Mesenchymal stem cell (in vitro differentiated cells and primary cell): Measurements from ENCODE around the gene RREB1.

ENCODE experiments used
- DNase-seq: peaks from one replicate; pipeline ENCODE4 v3.0.0-alpha.2; 2013
- H2AFZ ChIP-seq: one replicate; pipeline ENCODE4 v1.6.1; 2013; ENCODE audit warnings: low read depth, mild to moderate bottlenecking, control low read depth, inconsistent platforms, low read length, moderate library complexity
- H2AK5ac ChIP-seq: 2 replicates; pipeline ENCODE4 v1.6.1; 2013; ENCODE audit warnings: low read length, moderate library complexity, mild to moderate bottlenecking, inconsistent platforms; ENCODE audit not compliant: severe bottlenecking
- H2BK120ac ChIP-seq: one replicate; pipeline ENCODE4 v1.6.1; 2013; ENCODE audit warnings: low read depth, mild to moderate bottlenecking, inconsistent platforms, low read length, moderate library complexity
- H2BK12ac ChIP-seq, 2 experiments: one replicate each; pipeline ENCODE4 v1.6.1; 2013; ENCODE audit warnings: inconsistent platforms in 2 of 2, low read length in 2 of 2, mild to moderate bottlenecking in 2 of 2, moderate library complexity in 2 of 2, control low read depth in 1 of 2
- H2BK15ac ChIP-seq: one replicate; pipeline ENCODE4 v1.6.1; 2013; ENCODE audit warnings: mild to moderate bottlenecking, low read depth, inconsistent platforms; ENCODE audit not compliant: poor library complexity, severe bottlenecking
- H2BK5ac ChIP-seq: 2 replicates; pipeline ENCODE4 v1.6.1; 2013; ENCODE audit warnings: low read depth, mild to moderate bottlenecking, low read length, control low read depth, inconsistent platforms; ENCODE audit not compliant: poor library complexity, severe bottlenecking
- H3K14ac ChIP-seq, 2 experiments: one replicate each; pipeline ENCODE4 v1.6.1; 2013; ENCODE audit warnings: inconsistent platforms in 2 of 2, low read length in 2 of 2, control low read depth in 1 of 2, mild to moderate bottlenecking in 1 of 2, moderate library complexity in 1 of 2
- H3K18ac ChIP-seq, 2 experiments: one replicate each; pipeline ENCODE4 v1.6.1; 2013; ENCODE audit warnings: inconsistent platforms in 2 of 2, low read length in 2 of 2, control low read depth in 1 of 2, low read depth in 1 of 2, mild to moderate bottlenecking in 1 of 2
- H3K23ac ChIP-seq, 2 experiments: one replicate each; pipeline ENCODE4 v1.6.1; 2013; ENCODE audit warnings: inconsistent platforms in 2 of 2, low read length in 2 of 2, mild to moderate bottlenecking in 2 of 2, moderate library complexity in 2 of 2, control low read depth in 1 of 2
- H3K27ac ChIP-seq: 2 replicates; pipeline ENCODE4 v1.5.1; 2013; ENCODE audit warnings: mild to moderate bottlenecking, moderate library complexity, low read length, control low read depth, inconsistent platforms; ENCODE audit not compliant: poor library complexity, severe bottlenecking
- H3K27me3 ChIP-seq, 2 experiments: 2 replicates each; pipeline versions ENCODE4 v1.6.1 to v1.7.0; 2013; ENCODE audit warnings: low read length in 2 of 2, mild to moderate bottlenecking in 2 of 2, moderate library complexity in 2 of 2, control low read depth in 1 of 2, inconsistent platforms in 1 of 2; ENCODE audit not compliant: control insufficient read depth in 1 of 2, insufficient read depth in 1 of 2
- H3K36me3 ChIP-seq, 2 experiments: 2 replicates each; pipeline versions ENCODE4 v1.6.1 to v1.7.0; 2013; ENCODE audit warnings: low read length in 2 of 2, control low read depth in 1 of 2, inconsistent platforms in 1 of 2, low read depth in 1 of 2, mild to moderate bottlenecking in 1 of 2; ENCODE audit not compliant: insufficient read depth in 2 of 2, control insufficient read depth in 1 of 2
- H3K4ac ChIP-seq, 2 experiments: one replicate each; pipeline ENCODE4 v1.6.1; 2013; ENCODE audit warnings: inconsistent platforms in 2 of 2, low read length in 2 of 2, mild to moderate bottlenecking in 2 of 2, moderate library complexity in 2 of 2, control low read depth in 1 of 2, low read depth in 1 of 2
- H3K4me1 ChIP-seq: 2 replicates; pipeline ENCODE4 v1.6.1; 2013; ENCODE audit warnings: low read depth, low read length, control low read depth; ENCODE audit not compliant: control insufficient read depth, insufficient read depth
- H3K4me2 ChIP-seq: 2 replicates; pipeline ENCODE4 v1.6.1; 2013; ENCODE audit warnings: low read length, mild to moderate bottlenecking, inconsistent platforms; ENCODE audit not compliant: poor library complexity, severe bottlenecking
- H3K4me3 ChIP-seq, 2 experiments: 2 replicates each; pipeline versions ENCODE4 v1.5.1 to v1.7.0; 2013; ENCODE audit warnings: low read length in 2 of 2, mild to moderate bottlenecking in 2 of 2, control low read depth in 1 of 2, low read depth in 1 of 2; ENCODE audit not compliant: insufficient read depth in 1 of 2
- H3K79me1 ChIP-seq: replicated peaks from 2 replicates; pipeline ENCODE4 v1.6.1; 2013; ENCODE audit warnings: mild to moderate bottlenecking, control low read depth, low read length, inconsistent platforms; ENCODE audit not compliant: poor library complexity, severe bottlenecking
- H3K9ac ChIP-seq: 2 replicates; pipeline ENCODE4 v1.7.0; 2013; ENCODE audit warnings: mild to moderate bottlenecking, low read length, moderate library complexity
- H3K9me3 ChIP-seq: 2 replicates; pipeline ENCODE4 v1.7.0; 2013; ENCODE audit warnings: mild to moderate bottlenecking, low read length; ENCODE audit not compliant: control insufficient read depth
- H4K8ac ChIP-seq: one replicate; pipeline ENCODE4 v1.6.1; 2013; ENCODE audit warnings: inconsistent platforms, mild to moderate bottlenecking, low read length, moderate library complexity
- H4K91ac ChIP-seq: one replicate; pipeline ENCODE4 v1.6.1; 2013; ENCODE audit warnings: mild to moderate bottlenecking, low read length, inconsistent platforms
- WGBS: methylation state at CpG from one replicate; pipeline ENCODE4 v1.1.7; 2013; ENCODE audit warnings: mixed read lengths; 5-methylcytosine and 5-hydroxymethylcytosine counted together

Gene RREB1

GRCh38 chr6:7218406-7218988, 110.7 kb downstream of the RREB1 start:
- Histone ChIP-seq H2BK5ac (no peak overlapping the region), H2AK5ac (no peak overlapping the region), H3K36me3 (peaks cover 38 to 79% of the 10 kb centered on the region in 2 experiments), H3K23ac (no peak overlapping the region), H3K4me1 (peaks cover 24% of the 10 kb centered on the region), H4K8ac (no peak overlapping the region), H2BK12ac (no peak overlapping the region), H4K91ac (no peak overlapping the region), H2BK120ac (no peak overlapping the region), H3K9ac (no peak overlapping the region), H2BK15ac (no peak overlapping the region), H3K18ac (no peak overlapping the region), H3K4me3 (no peak overlapping the region), H3K79me1 (peaks cover 37% of the 10 kb centered on the region), H2AFZ (no peak overlapping the region), H3K14ac (no peak overlapping the region), H3K27ac (no peak overlapping the region), H3K9me3 (no peaks in the 10 kb centered on the region), H3K4ac (no peak overlapping the region), H3K27me3 (no peaks in the 10 kb centered on the region), H3K4me2 (no peak overlapping the region)
- DNase-seq = peak; percentile 26
- 80% methylated on average over 2 of the region's 2 CpGs for WGBS

DNA sequence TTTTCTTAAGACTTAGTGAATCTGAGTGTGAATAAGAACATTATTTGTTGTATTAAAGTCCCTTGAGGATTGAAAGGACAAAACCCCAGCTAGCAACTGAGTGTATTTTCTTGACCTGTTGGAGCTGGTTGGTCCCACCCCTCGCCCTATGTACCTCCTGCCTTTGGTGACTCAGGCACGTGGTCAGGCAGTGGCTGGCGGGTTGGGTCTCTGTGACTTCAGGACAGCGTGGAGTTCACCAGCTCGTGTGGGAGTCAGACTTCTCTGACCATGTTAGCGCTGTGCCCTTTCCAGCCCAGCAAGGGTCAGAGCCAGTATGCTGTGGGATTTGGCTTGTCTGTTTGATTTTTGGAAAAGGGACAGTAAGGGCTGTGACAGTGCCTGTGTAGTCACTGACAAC, 111.5 kb downstream of the RREB1 start:
- no peak overlapping the region for H2BK120ac ChIP-seq

GRCh38 chr6:7222197-7222596, 114.4 kb downstream of the RREB1 start:
- H3K79me1 ChIP-seq = peaks cover 43% of the 10 kb centered on the region
- no peak overlapping the region for H2BK5ac ChIP-seq
- H3K27me3 ChIP-seq = no peaks in the 10 kb centered on the region
- WGBS = 100% methylated on average over 4 of the region's 5 CpGs
- H3K4ac ChIP-seq = no peak overlapping the region
- H3K4me3 ChIP-seq = no peak overlapping the region
- no peak overlapping the region for H4K91ac ChIP-seq
- H3K14ac ChIP-seq = no peak overlapping the region
- no peak overlapping the region for H2BK12ac ChIP-seq
- H3K23ac ChIP-seq = no peak overlapping the region
- H3K27ac ChIP-seq = no peak overlapping the region
- H3K36me3 ChIP-seq = peaks cover 45 to 75% of the 10 kb centered on the region in 2 experiments
- no peak overlapping the region for H2AFZ ChIP-seq
- H3K9me3 ChIP-seq = no peaks in the 10 kb centered on the region
- no peak overlapping the region for H3K18ac ChIP-seq
- H3K4me1 ChIP-seq = peaks cover 5% of the 10 kb centered on the region
- no peak for DNase-seq
- no peak overlapping the region for H3K4me2 ChIP-seq
- peak overlapping the region; percentile 17 for H4K8ac ChIP-seq
- no peak overlapping the region for H2BK120ac ChIP-seq
- no peak overlapping the region for H2AK5ac ChIP-seq
- H3K9ac ChIP-seq = no peak overlapping the region
- no peak overlapping the region for H2BK15ac ChIP-seq

More for the DNA sequence above, 111.5 kb downstream of the RREB1 start:
- Histone ChIP-seq H4K91ac (no peak overlapping the region), H3K4me3 (no peak overlapping the region), H3K23ac (no peak overlapping the region), H3K79me1 (peaks cover 35% of the 10 kb centered on the region), H2BK5ac (no peak overlapping the region), H2AFZ (no peak overlapping the region), H3K18ac (no peak overlapping the region), H3K14ac (no peak overlapping the region), H3K4me1 (peaks cover 24% of the 10 kb centered on the region), H3K27ac (no peak overlapping the region), H3K9me3 (no peaks in the 10 kb centered on the region), H3K4ac (no peak overlapping the region), H3K9ac (no peak overlapping the region), H2BK12ac (no peak overlapping the region), H3K36me3 (peaks cover 31 to 74% of the 10 kb centered on the region in 2 experiments), H3K4me2 (no peak overlapping the region), H2BK15ac (no peak overlapping the region), H4K8ac (no peak overlapping the region), H3K27me3 (no peaks in the 10 kb centered on the region), H2AK5ac (no peak overlapping the region)
- WGBS = 50% methylated on average over 6 of the region's 6 CpGs
- DNase-seq = peak; percentile 55

DNA sequence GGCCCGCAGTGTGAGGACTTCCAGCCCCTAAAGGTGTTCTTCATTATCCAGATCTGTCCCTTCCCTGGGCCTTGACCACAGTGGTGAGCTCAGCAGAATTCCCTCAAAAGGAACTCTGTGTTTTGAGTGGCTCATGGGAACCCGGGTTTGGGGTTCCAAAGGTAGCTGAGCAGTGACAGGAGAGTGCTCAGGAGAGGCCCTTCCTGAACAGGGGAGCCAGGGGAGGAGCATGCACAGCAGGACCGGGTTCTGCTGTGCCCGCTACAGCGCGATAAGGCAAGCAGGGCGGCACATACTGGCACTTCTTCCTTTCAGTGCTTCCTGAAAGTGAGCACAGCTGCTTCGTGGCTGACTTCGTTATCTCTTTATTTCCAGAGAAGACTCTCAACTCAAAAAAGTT, 117.0 kb downstream of the RREB1 start:
- Histone ChIP-seq H2BK12ac (no peak overlapping the region), H3K4me2 (no peak overlapping the region), H3K79me1 (peaks cover 42% of the 10 kb centered on the region), H2AK5ac (no peak overlapping the region), H3K27ac (no peak overlapping the region), H3K9me3 (no peaks in the 10 kb centered on the region), H3K4me3 (peak overlapping the region in 1 of 2 experiments; percentile 15), H2BK120ac (no peak overlapping the region), H4K8ac (no peak overlapping the region), H4K91ac (peak overlapping the region; percentile 8), H3K36me3 (peaks cover 48 to 78% of the 10 kb centered on the region in 2 experiments), H2BK5ac (no peak overlapping the region), H3K18ac (no peak overlapping the region), H3K14ac (no peak overlapping the region), H2AFZ (no peak overlapping the region), H3K23ac (no peak overlapping the region), H3K27me3 (no peaks in the 10 kb centered on the region), H3K4me1 (no peaks in the 10 kb centered on the region), H2BK15ac (no peak overlapping the region), H3K4ac (no peak overlapping the region), H3K9ac (no peak overlapping the region)
- WGBS = 94% methylated on average over 9 of the region's 9 CpGs
- no peak for DNase-seq
